ENCODE measurements around the gene ABCD3.
"Not testable (repeated sequence)": the region's sequence is repeated elsewhere in the genome, so short reads cannot be mapped to it uniquely, and the experiment has no call there.

- TF ChIP-seq CTCF (IDR thresholded peaks at IDR 0.05 in 4 of 5, conservative IDR thresholded peaks at IDR 0.05 in 1 of 5); POLR2A (IDR thresholded peaks at IDR 0.05): not testable (repeated sequence)
Observed at GRCh38 chr1:94445733-94446132, 27.5 kb downstream of the ABCD3 start.

Data from gastrocnemius medialis (tissue), 4 donors.